DOHH2 (cell line): ENCODE results near the gene PPARD.

Experiments
- H3F3A ChIP-seq: fragments of 200-600 bp; sonication (generic), shearing (Covaris generic); 2 replicates; pipeline ENCODE4 v1.6.0; 2016; ENCODE audit warnings: antibody characterized with exemption, mild to moderate bottlenecking; ENCODE audit not compliant: control insufficient read depth, insufficient read depth
- H3K27ac ChIP-seq: fragments of 200-600 bp; sonication (generic); 2 replicates; pipeline ENCODE4 v1.5.1; 2014; ENCODE audit warnings: low read depth, mild to moderate bottlenecking, low read length, moderate library complexity
- H3K27me3 ChIP-seq: fragments of 200-600 bp; sonication (generic); 2 replicates; pipeline ENCODE4 v1.6.1; 2014; ENCODE audit warnings: mild to moderate bottlenecking, low read length, mixed read lengths; ENCODE audit not compliant: control insufficient read depth
- H3K36me3 ChIP-seq: fragments of 200-600 bp; sonication (generic); 2 replicates; pipeline ENCODE4 v1.6.1; 2014; ENCODE audit warnings: mild to moderate bottlenecking, low read length, moderate library complexity, mixed read lengths; ENCODE audit not compliant: control insufficient read depth
- H3K4me1 ChIP-seq: fragments of 200-600 bp; sonication (generic); 2 replicates; pipeline ENCODE4 v1.6.1; 2014; ENCODE audit warnings: mild to moderate bottlenecking, low read length, mixed read lengths; ENCODE audit not compliant: control insufficient read depth
- H3K4me2 ChIP-seq: fragments of 200-600 bp; sonication (generic); 2 replicates; pipeline ENCODE4 v1.6.0; 2014; ENCODE audit warnings: mild to moderate bottlenecking, low read length, moderate library complexity
- H3K4me3 ChIP-seq: fragments of 200-600 bp; sonication (generic); 2 replicates; pipeline ENCODE4 v1.5.1; 2014; ENCODE audit warnings: mild to moderate bottlenecking, low read length, mixed read lengths
- H3K79me2 ChIP-seq: fragments of 200-600 bp; sonication (generic); 2 replicates; pipeline ENCODE4 v1.6.1; 2014; ENCODE audit warnings: mild to moderate bottlenecking, low read length, mixed read lengths; ENCODE audit not compliant: control insufficient read depth
- H3K9me2 ChIP-seq: fragments of 200-600 bp; sonication (generic); replicated peaks from 2 replicates; pipeline ENCODE4 v1.6.1; 2014; ENCODE audit warnings: mild to moderate bottlenecking, low read length, mixed read lengths; ENCODE audit not compliant: control insufficient read depth
- H3K9me3 ChIP-seq: fragments of 200-600 bp; sonication (generic); 2 replicates; pipeline ENCODE4 v1.6.1; 2014; ENCODE audit warnings: antibody characterized with exemption, low read length, mixed read lengths; ENCODE audit not compliant: control insufficient read depth, insufficient read depth
- H4K20me1 ChIP-seq: fragments of 200-600 bp; sonication (generic); 2 replicates; pipeline ENCODE4 v1.6.0; 2014; ENCODE audit warnings: low read depth, mild to moderate bottlenecking, antibody characterized with exemption, low read length, moderate library complexity; ENCODE audit not compliant: control insufficient read depth, insufficient read depth
- EZH2phosphoT487 ChIP-seq: fragments of 200-600 bp; sonication (generic); IDR thresholded peaks from 2 replicates; pipeline ENCODE4 v1.6.1; 2017; ENCODE audit warnings: borderline replicate concordance, mild to moderate bottlenecking, antibody characterized with exemption, low read length, moderate library complexity, mixed read lengths
- TF ChIP-seq, protein P1 (sequence below): fragments of 200-600 bp; sonication (generic); IDR thresholded peaks from one replicate; pipeline ENCODE4 v1.5.1; 2014; ENCODE audit warnings: antibody characterized with exemption, mild to moderate bottlenecking, low read depth, low read length; ENCODE audit not compliant: poor library complexity, severe bottlenecking

PPARD gene

GRCh38 chr6:35295036-35295435 is 47.3 kb upstream of the PPARD start:
- TF ChIP-seq EZH2phosphoT487, result no peak
- TF ChIP-seq, protein P1, sequence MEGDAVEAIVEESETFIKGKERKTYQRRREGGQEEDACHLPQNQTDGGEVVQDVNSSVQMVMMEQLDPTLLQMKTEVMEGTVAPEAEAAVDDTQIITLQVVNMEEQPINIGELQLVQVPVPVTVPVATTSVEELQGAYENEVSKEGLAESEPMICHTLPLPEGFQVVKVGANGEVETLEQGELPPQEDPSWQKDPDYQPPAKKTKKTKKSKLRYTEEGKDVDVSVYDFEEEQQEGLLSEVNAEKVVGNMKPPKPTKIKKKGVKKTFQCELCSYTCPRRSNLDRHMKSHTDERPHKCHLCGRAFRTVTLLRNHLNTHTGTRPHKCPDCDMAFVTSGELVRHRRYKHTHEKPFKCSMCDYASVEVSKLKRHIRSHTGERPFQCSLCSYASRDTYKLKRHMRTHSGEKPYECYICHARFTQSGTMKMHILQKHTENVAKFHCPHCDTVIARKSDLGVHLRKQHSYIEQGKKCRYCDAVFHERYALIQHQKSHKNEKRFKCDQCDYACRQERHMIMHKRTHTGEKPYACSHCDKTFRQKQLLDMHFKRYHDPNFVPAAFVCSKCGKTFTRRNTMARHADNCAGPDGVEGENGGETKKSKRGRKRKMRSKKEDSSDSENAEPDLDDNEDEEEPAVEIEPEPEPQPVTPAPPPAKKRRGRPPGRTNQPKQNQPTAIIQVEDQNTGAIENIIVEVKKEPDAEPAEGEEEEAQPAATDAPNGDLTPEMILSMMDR, result no peak
- H3K4me1 ChIP-seq, result peaks cover 48% of the 10 kb centered on the region
- H3K27ac ChIP-seq, result no peak overlapping the region

DNA sequence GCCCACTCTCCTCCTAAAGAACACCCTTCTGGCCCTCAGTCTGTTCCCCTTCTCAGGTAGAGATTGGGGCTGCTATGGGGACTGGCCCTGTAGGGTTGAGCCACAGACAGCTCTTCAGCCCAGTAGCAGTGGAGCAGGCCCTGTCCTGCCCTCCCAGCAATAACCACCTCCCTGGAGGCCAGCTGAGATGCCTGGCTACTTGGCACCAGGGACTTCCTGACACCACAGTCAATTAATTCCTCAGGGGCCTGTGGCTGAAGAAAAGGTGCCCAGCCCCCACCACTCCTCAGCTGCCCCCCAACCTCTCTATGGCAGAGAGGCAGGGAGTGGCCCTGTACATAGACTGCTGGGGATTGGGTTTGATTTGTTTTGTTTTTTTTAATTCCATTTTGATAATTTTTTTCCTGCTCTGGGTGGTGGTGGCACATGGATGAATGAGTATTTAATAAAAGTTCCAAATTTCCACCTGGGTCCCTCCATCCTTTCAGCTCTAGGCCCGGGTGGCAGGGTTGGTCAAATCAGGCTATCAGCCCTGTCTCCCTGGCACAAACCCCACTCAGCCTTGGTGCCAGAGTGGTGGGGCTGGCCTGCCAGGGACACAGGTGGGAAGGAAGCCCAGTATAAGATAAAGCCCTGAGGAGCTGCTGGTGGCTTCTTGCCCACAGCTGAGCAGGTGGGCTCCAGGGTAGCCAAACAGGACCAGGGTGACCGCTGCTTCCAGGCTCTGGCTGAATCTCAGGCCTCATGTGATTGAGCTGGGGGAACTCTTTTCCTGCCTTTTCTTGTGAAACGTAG is 46.6 kb upstream of the PPARD start:
- H3K27me3 ChIP-seq, result no peaks in the 10 kb centered on the region
- peaks cover 11% of the 10 kb centered on the region for H3F3A ChIP-seq
- H3K36me3 ChIP-seq, result peaks cover 49% of the 10 kb centered on the region
- H3K4me2 ChIP-seq, result no peak overlapping the region
- no peaks in the 10 kb centered on the region for H4K20me1 ChIP-seq
- no peak overlapping the region for H3K4me3 ChIP-seq
- no peak for TF ChIP-seq EZH2phosphoT487
- TF ChIP-seq, protein P1, result no peak
- H3K79me2 ChIP-seq, result peaks cover 31% of the 10 kb centered on the region
- no peaks in the 10 kb centered on the region for H3K9me3 ChIP-seq
- H3K4me1 ChIP-seq, result peaks cover 54% of the 10 kb centered on the region
- H3K27ac ChIP-seq, result no peak overlapping the region
- no peaks in the 10 kb centered on the region for H3K9me2 ChIP-seq

More at GRCh38 chr6:35295036-35295435, 47.3 kb upstream of the PPARD start:
- Histone ChIP-seq H3K9me2 (no peaks in the 10 kb centered on the region), H3K4me2 (no peak overlapping the region), H4K20me1 (no peaks in the 10 kb centered on the region), H3K27me3 (no peaks in the 10 kb centered on the region), H3K9me3 (no peaks in the 10 kb centered on the region), H3K4me3 (no peak overlapping the region), H3F3A (peaks cover 11% of the 10 kb centered on the region), H3K79me2 (peaks cover 24% of the 10 kb centered on the region), H3K36me3 (peaks cover 49% of the 10 kb centered on the region)

DNA sequence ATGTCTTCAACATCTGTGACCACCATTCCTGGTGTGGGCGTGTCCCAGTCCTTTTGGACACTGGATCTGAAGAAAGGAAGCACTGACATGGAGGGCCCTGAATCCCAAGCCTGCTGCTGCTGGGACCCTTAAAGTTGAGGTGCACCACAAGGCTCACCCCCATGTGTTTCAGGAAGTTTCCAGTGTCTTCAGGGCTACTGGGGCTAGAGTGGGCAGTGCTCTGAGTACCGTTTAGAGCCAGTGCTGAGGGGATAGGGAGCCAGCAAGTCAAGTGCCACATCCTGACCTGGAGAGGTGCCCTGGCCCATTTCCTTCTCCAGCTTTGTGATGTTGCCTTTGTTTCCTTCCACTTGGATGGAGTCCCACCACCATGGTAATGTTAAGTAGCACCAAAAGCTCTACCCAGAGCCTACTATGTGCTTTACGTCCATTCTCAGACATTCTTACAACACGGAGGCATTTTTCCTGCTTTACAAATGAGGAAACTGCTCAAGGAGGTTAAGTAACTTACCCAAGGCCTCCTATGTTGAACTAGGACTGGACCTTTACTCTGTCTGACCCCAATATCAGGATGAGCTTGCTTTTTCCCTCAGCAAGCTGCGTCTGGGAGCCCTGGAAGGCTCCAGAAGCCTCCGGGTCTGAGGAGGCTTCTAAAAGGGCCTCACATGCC is 45.3 kb upstream of the PPARD start:
- Histone ChIP-seq H3F3A (peaks cover 13% of the 10 kb centered on the region), H3K9me2 (no peaks in the 10 kb centered on the region), H3K27ac (peak overlapping the region; percentile 86), H3K4me2 (peak overlapping the region; percentile 95), H3K9me3 (no peaks in the 10 kb centered on the region), H4K20me1 (no peaks in the 10 kb centered on the region), H3K79me2 (peaks cover 37% of the 10 kb centered on the region), H3K4me1 (peaks cover 58% of the 10 kb centered on the region), H3K27me3 (no peaks in the 10 kb centered on the region), H3K36me3 (peaks cover 38% of the 10 kb centered on the region), H3K4me3 (peak overlapping the region; percentile 91)
- TF ChIP-seq, protein P1, result no peak
- no peak for TF ChIP-seq EZH2phosphoT487
